OCI-LY7 (cell line): Measurements from ENCODE around the gene LAMB3. TPM values are rescaled to one million over a fixed set of nuclear protein-coding genes. Genes with fewer than 3 reads are reported as not detected.

ENCODE experiments used
- BruUV-seq: library from RNA; stranded (reverse); fragments of 400-500 nt; replicated peaks from 2 replicates; lab custom pipeline; 2021; lab: Mats Ljungman, UMichigan
- CTCF ChIA-PET: fragments of 300-600 bp; sonication (Branson Sonifier 250); formaldehyde crosslinking; loops from one replicate; lab custom pipeline; 2022; ENCODE audit warnings: antibody characterized with exemption; ENCODE audit not compliant: unreplicated experiment; lab: Charles Lee
- POLR2A ChIA-PET: fragments of 300-600 bp; sonication (Branson Sonifier 250); formaldehyde crosslinking; loops from one replicate; lab custom pipeline; 2022; ENCODE audit warnings: antibody characterized with exemption; lab: Charles Lee
- DNase-seq: peaks from one replicate; pipeline ENCODE4 v3.0.0-alpha.2; 2015; ENCODE audit warnings: low spot score
- H2AFZ ChIP-seq: fragments of 200-600 bp; sonication (generic), shearing (Covaris generic); 2 replicates; pipeline ENCODE4 v1.6.1; 2014; ENCODE audit warnings: mild to moderate bottlenecking, antibody characterized with exemption, low read length, moderate library complexity
- H3K27ac ChIP-seq: fragments of 200-600 bp; sonication (generic); 2 replicates; pipeline ENCODE4 v1.5.1; 2014; ENCODE audit warnings: mixed run types, low read depth, mild to moderate bottlenecking, moderate library complexity, low read length, inconsistent platforms; ENCODE audit not compliant: poor library complexity, severe bottlenecking
- H3K36me3 ChIP-seq: fragments of 200-600 bp; sonication (generic); 2 replicates; pipeline ENCODE4 v1.6.1; 2014; ENCODE audit warnings: mild to moderate bottlenecking, antibody characterized with exemption, low read length, moderate library complexity, mixed read lengths; ENCODE audit not compliant: insufficient read depth
- H3K4me1 ChIP-seq: fragments of 200-600 bp; sonication (generic); 2 replicates; pipeline ENCODE4 v1.5.1; 2014; ENCODE audit warnings: mild to moderate bottlenecking, low read length; ENCODE audit not compliant: insufficient read depth, poor library complexity, severe bottlenecking
- H3K4me2 ChIP-seq: fragments of 200-600 bp; sonication (generic); 2 replicates; pipeline ENCODE4 v1.6.1; 2014; ENCODE audit warnings: mild to moderate bottlenecking, low read length
- H3K4me3 ChIP-seq: fragments of 200-600 bp; sonication (generic); 2 replicates; pipeline ENCODE4 v1.5.1; 2014; ENCODE audit warnings: mild to moderate bottlenecking, low read depth, low read length; ENCODE audit not compliant: poor library complexity, severe bottlenecking
- H3K79me2 ChIP-seq: fragments of 200-600 bp; sonication (generic); 2 replicates; pipeline ENCODE4 v1.6.1; 2016; ENCODE audit warnings: low read depth, mild to moderate bottlenecking, low read length, moderate library complexity, mixed read lengths; ENCODE audit not compliant: insufficient read depth
- H3K9me2 ChIP-seq: fragments of 200-600 bp; sonication (generic); 2 replicates; pipeline ENCODE4 v1.6.1; 2016; ENCODE audit warnings: mild to moderate bottlenecking, low read length, mixed read lengths; ENCODE audit not compliant: insufficient read depth
- H3K9me3 ChIP-seq: fragments of 200-600 bp; sonication (generic); 2 replicates; pipeline ENCODE4 v1.6.1; 2014; ENCODE audit warnings: mild to moderate bottlenecking, mixed run types, low read length, mixed read lengths
- H4K20me1 ChIP-seq: fragments of 200-600 bp; sonication (generic); 2 replicates; pipeline ENCODE4 v1.6.1; 2014; ENCODE audit warnings: mild to moderate bottlenecking, antibody characterized with exemption, low read length, moderate library complexity, mixed read lengths; ENCODE audit not compliant: insufficient read depth
- EZH2phosphoT487 ChIP-seq: fragments of 200-600 bp; sonication (generic); IDR thresholded peaks from 2 replicates; pipeline ENCODE4 v1.6.1; 2018; ENCODE audit warnings: low read depth, borderline replicate concordance, mild to moderate bottlenecking, mixed run types, antibody characterized with exemption, low read length, moderate library complexity, mixed read lengths
- intact Hi-C: fragments of 100-400 bp; cut with micrococcal nuclease; formaldehyde crosslinking; loops from one replicate; pipeline ENCODE4 v1.10.0; 2022; ENCODE audit not compliant: unreplicated experiment
- total RNA-seq, 2 experiments: library from RNA; depleted of rRNA in 1 of 2; stranded (reverse); fragments of >200 nt in 1 of 2; shearing (Covaris generic) in 1 of 2; gene quantifications; 2 replicates each; pipeline ENCODE4 v1.2.3, GENCODE V29; 2014 to 2022
- TF ChIP-seq, protein P1 (sequence below): fragments of 200-600 bp; sonication (generic); conservative IDR thresholded peaks from 2 replicates; pipeline ENCODE4 v1.5.1; 2014; ENCODE audit warnings: mild to moderate bottlenecking, antibody characterized with exemption, low read length, moderate library complexity, mixed read lengths

Gene LAMB3
- total RNA-seq, 2 experiments from 2014 or later: 0.41 to 0.46 TPM

DNA sequence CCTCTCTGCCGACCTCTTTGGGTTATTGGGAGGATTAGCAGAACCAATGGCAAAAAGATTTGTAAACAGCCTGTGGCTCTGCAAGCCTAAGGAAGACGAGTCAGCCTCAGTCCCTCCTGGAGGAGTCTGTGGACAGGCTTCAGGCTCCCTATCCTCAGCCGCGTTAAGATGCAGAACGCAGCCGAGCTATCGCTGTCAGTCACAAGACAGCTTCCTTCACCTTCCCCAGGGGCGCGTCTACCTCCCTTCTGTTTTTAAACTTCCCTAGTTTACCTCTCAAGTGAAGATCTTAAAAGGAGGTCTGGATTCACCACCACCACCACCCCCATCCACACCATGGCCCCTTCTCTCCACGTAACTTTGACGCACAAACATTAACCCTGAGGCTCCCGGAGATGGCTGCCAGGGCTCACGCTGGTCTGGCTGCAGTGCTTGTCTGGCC, 68.0 kb downstream of the LAMB3 start:
- Histone ChIP-seq H3K79me2 (no peaks in the 10 kb centered on the region), H4K20me1 (no peaks in the 10 kb centered on the region), H3K9me3 (no peaks in the 10 kb centered on the region), H3K4me1 (no peaks in the 10 kb centered on the region), H3K4me3 (no peak overlapping the region), H3K27ac (no peak overlapping the region), H2AFZ (no peak overlapping the region), H3K4me2 (no peak overlapping the region), H3K36me3 (no peaks in the 10 kb centered on the region), H3K9me2 (no peaks in the 10 kb centered on the region)
- no peak for DNase-seq
- TF ChIP-seq, protein P1, sequence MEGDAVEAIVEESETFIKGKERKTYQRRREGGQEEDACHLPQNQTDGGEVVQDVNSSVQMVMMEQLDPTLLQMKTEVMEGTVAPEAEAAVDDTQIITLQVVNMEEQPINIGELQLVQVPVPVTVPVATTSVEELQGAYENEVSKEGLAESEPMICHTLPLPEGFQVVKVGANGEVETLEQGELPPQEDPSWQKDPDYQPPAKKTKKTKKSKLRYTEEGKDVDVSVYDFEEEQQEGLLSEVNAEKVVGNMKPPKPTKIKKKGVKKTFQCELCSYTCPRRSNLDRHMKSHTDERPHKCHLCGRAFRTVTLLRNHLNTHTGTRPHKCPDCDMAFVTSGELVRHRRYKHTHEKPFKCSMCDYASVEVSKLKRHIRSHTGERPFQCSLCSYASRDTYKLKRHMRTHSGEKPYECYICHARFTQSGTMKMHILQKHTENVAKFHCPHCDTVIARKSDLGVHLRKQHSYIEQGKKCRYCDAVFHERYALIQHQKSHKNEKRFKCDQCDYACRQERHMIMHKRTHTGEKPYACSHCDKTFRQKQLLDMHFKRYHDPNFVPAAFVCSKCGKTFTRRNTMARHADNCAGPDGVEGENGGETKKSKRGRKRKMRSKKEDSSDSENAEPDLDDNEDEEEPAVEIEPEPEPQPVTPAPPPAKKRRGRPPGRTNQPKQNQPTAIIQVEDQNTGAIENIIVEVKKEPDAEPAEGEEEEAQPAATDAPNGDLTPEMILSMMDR: no peak
- TF ChIP-seq EZH2phosphoT487: no peak
- intact Hi-C loops: no loop called here
- CTCF ChIA-PET: no interaction called here
- no TSS peak for BruUV-seq
- POLR2A ChIA-PET: no interaction called here

DNA sequence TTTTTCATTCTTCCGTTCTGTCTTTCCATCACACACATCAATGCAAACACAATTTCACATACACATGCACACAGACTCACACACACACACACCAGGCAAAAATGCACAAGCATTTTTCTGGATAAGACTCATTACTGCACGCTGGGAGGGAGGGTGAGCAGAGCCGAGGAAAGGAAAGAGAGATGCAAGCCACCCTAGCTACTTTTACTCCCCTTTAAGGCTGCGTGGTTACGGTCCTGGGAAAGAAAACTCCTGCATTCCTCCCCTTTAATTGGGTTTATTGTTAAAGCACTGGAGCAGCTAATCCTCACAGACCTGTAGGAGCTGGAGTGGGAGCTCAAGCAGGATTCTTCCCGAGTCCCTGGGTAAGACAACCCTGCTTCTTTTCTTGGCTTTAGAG, 68.8 kb downstream of the LAMB3 start, which contains the start of gene CAMK1G:
TSS of gene CAMK1G (plus strand) at position 307 of the 400 bp plus-strand sequence. CDS start 11,270 bp downstream, outside the sequence.
- H3K4me1 ChIP-seq: no peaks in the 10 kb centered on the region
- no peak for DNase-seq
- H2AFZ ChIP-seq: no peak within 1 kb of the TSS
- no peaks in the 10 kb centered on the region for H3K9me3 ChIP-seq
- no peak within 1 kb of the TSS for H3K27ac ChIP-seq
- no peaks in the 10 kb centered on the region for H3K36me3 ChIP-seq
- ChIA-PET CTCF (no interaction called here), POLR2A (no interaction called here)
- no peak within 1 kb of the TSS for H3K4me3 ChIP-seq
- H3K4me2 ChIP-seq: no peak within 1 kb of the TSS
- intact Hi-C loops: no loop called here
- BruUV-seq: no TSS peak
- TF ChIP-seq, protein P1: no peak
- TF ChIP-seq EZH2phosphoT487: no peak
- H3K9me2 ChIP-seq: no peaks in the 10 kb centered on the region
- H4K20me1 ChIP-seq: no peaks in the 10 kb centered on the region
- no peaks in the 10 kb centered on the region for H3K79me2 ChIP-seq

DNA sequence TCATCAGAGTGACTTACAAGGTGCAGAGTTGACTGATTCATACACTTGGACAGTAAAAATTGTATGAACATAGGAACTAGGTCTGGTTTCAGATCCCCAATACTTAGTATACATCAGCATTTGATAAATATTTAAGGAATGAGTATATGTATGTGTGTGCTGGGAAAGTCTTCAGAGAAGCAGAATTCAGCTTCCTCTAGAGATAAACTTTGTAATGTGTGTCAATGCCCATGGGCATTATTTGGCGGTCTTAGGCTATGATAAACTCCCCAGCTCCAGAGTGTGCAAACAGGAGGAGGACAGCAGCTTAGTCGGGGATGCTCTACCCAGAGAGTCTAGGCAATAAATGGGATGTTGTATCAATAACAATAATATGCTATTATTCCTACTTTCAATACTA, 71.6 kb downstream of the LAMB3 start:
- Histone ChIP-seq H4K20me1 (no peaks in the 10 kb centered on the region), H3K4me1 (no peaks in the 10 kb centered on the region), H3K27ac (no peak overlapping the region), H3K36me3 (no peaks in the 10 kb centered on the region), H3K79me2 (no peaks in the 10 kb centered on the region), H3K9me2 (no peaks in the 10 kb centered on the region), H3K9me3 (no peaks in the 10 kb centered on the region), H2AFZ (no peak overlapping the region), H3K4me3 (no peak overlapping the region), H3K4me2 (no peak overlapping the region)
- no peak for TF ChIP-seq EZH2phosphoT487
- TF ChIP-seq, protein P1: no peak
- no TSS peak for BruUV-seq
- DNase-seq: no peak
- intact Hi-C loops: no loop called here
- CTCF ChIA-PET: no interaction called here
- POLR2A ChIA-PET: no interaction called here
